K562 (cell line): ENCODE results near the gene MT1M. TPM values are rescaled to one million over a fixed set of nuclear protein-coding genes. Genes with fewer than 3 reads are reported as not detected.

Source experiments
- ATAC-seq: fragments of 200-7000 bp; cut with Tn5 transposase; 3 replicates; pipeline ENCODE4 v1.9.1; 2020; ENCODE audit warnings: moderate library complexity
- BruUV-seq: library from RNA; stranded (reverse); fragments of 400-500 nt; replicated peaks from 2 replicates; lab custom pipeline; 2021; lab: Mats Ljungman, UMichigan
- CTCF ChIA-PET: fragments of 300-600 bp; formaldehyde crosslinking; extraction: SDS; loops from one replicate; lab custom pipeline; 2021; ENCODE audit warnings: low intra/inter-chr PET ratio; lab: Yijun Ruan, JAX
- POLR2A ChIA-PET: fragments of 300-600, 350-650 bp; sonication (Branson Sonifier 250); formaldehyde crosslinking; extraction: SDS; loops from one replicate; lab custom pipeline; 2021; ENCODE audit warnings: antibody characterized with exemption, inconsistent platforms; lab: Yijun Ruan, JAX
- DNase-seq, 4 experiments: peaks; one replicate each; pipeline versions ENCODE4 v3.0.0 to v3.0.0-alpha.2; 2011 to 2018; ENCODE audit warnings: low spot score in 3 of 4, mixed read lengths in 3 of 4; ENCODE audit errors: extremely low read depth in 1 of 4
- FAIRE-seq: peaks from 2 replicates; lab custom pipeline; 2011; peaks lifted over from hg19 to GRCh38; lab: Jason Lieb, UNC
- H2AFZ ChIP-seq: 2 replicates; pipeline ENCODE4 v1.6.0; 2011; ENCODE audit warnings: low read depth, low read length, control low read depth, inconsistent platforms
- H3K27ac ChIP-seq: fragments of 200-600 bp; 3 replicates; pipeline ENCODE4 v1.8.0; 2011; ENCODE audit warnings: low read depth, mild to moderate bottlenecking, control low read depth, inconsistent platforms, low read length, moderate library complexity, mixed read lengths; ENCODE audit errors: extremely low read depth
- H3K27me3 ChIP-seq, 2 experiments: fragments of 300-600 bp in 1 of 2; 2 replicates in 1 of 2; 3 replicates in 1 of 2; pipeline versions ENCODE4 v1.6.0 to v1.8.0; 2011; ENCODE audit warnings: inconsistent platforms in 2 of 2, low read length in 2 of 2, mild to moderate bottlenecking in 1 of 2, mixed read lengths in 1 of 2, moderate library complexity in 1 of 2; ENCODE audit not compliant: control insufficient read depth in 2 of 2, insufficient read depth in 2 of 2
- H3K36me3 ChIP-seq: fragments of 300-600 bp; 3 replicates; pipeline ENCODE4 v1.8.0; 2011; ENCODE audit warnings: mild to moderate bottlenecking, low read length, inconsistent platforms; ENCODE audit not compliant: control insufficient read depth, insufficient read depth
- H3K4me1 ChIP-seq, 2 experiments: fragments of 200-600 bp in 1 of 2; replicated peaks in 1 of 2; 2 replicates in 1 of 2; 3 replicates in 1 of 2; pipeline versions ENCODE4 v1.5.1 to v1.8.0; 2011; ENCODE audit warnings: inconsistent platforms in 2 of 2, low read length in 2 of 2, mild to moderate bottlenecking in 1 of 2, mixed read lengths in 1 of 2, moderate library complexity in 1 of 2; ENCODE audit not compliant: control insufficient read depth in 2 of 2, insufficient read depth in 2 of 2
- H3K4me2 ChIP-seq: 2 replicates; pipeline ENCODE4 v1.6.1; 2011; ENCODE audit warnings: low read length, control low read depth, inconsistent platforms, mixed read lengths; ENCODE audit not compliant: insufficient read depth
- H3K4me3 ChIP-seq: fragments of 200-600 bp; sonication (generic), shearing (Covaris generic); 2 replicates; pipeline ENCODE4 v1.5.1; 2016; ENCODE audit warnings: control low read depth, inconsistent platforms
- H3K79me2 ChIP-seq: fragments of 200-600 bp; 3 replicates; pipeline ENCODE4 v1.8.0; 2011; ENCODE audit warnings: low read length, inconsistent platforms; ENCODE audit not compliant: control insufficient read depth, insufficient read depth
- H3K9ac ChIP-seq, 2 experiments: 2 replicates each; pipeline versions ENCODE4 v1.6.0 to v1.6.1; 2011; ENCODE audit warnings: low read depth in 2 of 2, low read length in 2 of 2, control low read depth in 1 of 2, inconsistent platforms in 1 of 2, mild to moderate bottlenecking in 1 of 2, mixed read lengths in 1 of 2; ENCODE audit not compliant: insufficient read depth in 1 of 2
- H3K9me1 ChIP-seq: one replicate; pipeline ENCODE4 v1.6.0; 2011; ENCODE audit warnings: inconsistent platforms, mild to moderate bottlenecking, low read length, moderate library complexity; ENCODE audit not compliant: control insufficient read depth, insufficient read depth
- H3K9me3 ChIP-seq: replicated peaks from 2 replicates; pipeline ENCODE4 v1.5.1; 2011; ENCODE audit warnings: low read depth, low read length, inconsistent platforms; ENCODE audit not compliant: control insufficient read depth, insufficient read depth
- H4K20me1 ChIP-seq: replicated peaks from 2 replicates; pipeline ENCODE4 v1.6.1; 2011; ENCODE audit warnings: low read length, inconsistent platforms, mixed read lengths; ENCODE audit not compliant: control insufficient read depth, insufficient read depth
- PCBP1 ChIP-seq: fragments of 200-400 bp; formaldehyde crosslinking; IDR thresholded peaks from 2 replicates; pipeline ENCODE4 v1.6.1; 2018; ENCODE audit warnings: mild to moderate bottlenecking, low read depth, low read length; ENCODE audit not compliant: poor library complexity, severe bottlenecking
- WGBS: fragments of 100-300 bp; shearing (Covaris generic); methylation state at CpG from one replicate; pipeline ENCODE4 v1.1.6; 2016; ENCODE audit warnings: low coverage, mixed read lengths; ENCODE audit not compliant: insufficient coverage; ENCODE audit errors: missing lambda C conversion rate; 5-methylcytosine and 5-hydroxymethylcytosine counted together
- in situ Hi-C: fragments of 300-500 bp; cut with MboI; formaldehyde crosslinking; loops from 4 replicates; pipeline ENCODE4 v1.15.0; 2018; ENCODE audit warnings: inconsistent platforms, mixed read lengths
- intact Hi-C: fragments of 100-400 bp; cut with micrococcal nuclease; formaldehyde crosslinking; loops from 2 replicates; pipeline ENCODE4 v1.14.2; 2022
- polyA plus RNA-seq, 8 experiments: library from polyadenylated mRNA; depleted of rRNA in 4 of 8; stranded (reverse) in 5 of 8; unstranded in 3 of 8; fragments of >200 nt; fragmentation: Nextera tagmentation in 2 of 8; fragmentation: Illumina TruSeq in 1 of 8; extraction: Ambion mirVana in 2 of 8; extraction: Trizol in 1 of 8; gene quantifications; 2 replicates each; pipeline versions ENCODE4 v1.2.1 to v1.2.3, GENCODE V29; 2011 to 2014; ENCODE audit warnings: inconsistent platforms in 1 of 8, missing spikeins in 1 of 8
- total RNA-seq, 7 experiments: library from RNA; depleted of rRNA in 6 of 7; stranded (reverse); fragments of >200 nt in 6 of 7; fragmentation: Illumina TruSeq in 2 of 7; extraction: Trizol in 2 of 7; gene quantifications; 2 replicates each; pipeline versions ENCODE4 v1.2.1 to v1.2.3, GENCODE V29; 2011 to 2021; ENCODE audit warnings: low replicate concordance in 1 of 7
- TF ChIP-seq, protein P1 (sequence below), 2 experiments: fragments of 450-650 bp; formaldehyde crosslinking in 1 of 2; IDR thresholded peaks; 2 replicates each; pipeline versions ENCODE4 v1.4.0 to v1.6.1; 2014 to 2020; ENCODE audit warnings: mild to moderate bottlenecking in 2 of 2, borderline replicate concordance in 1 of 2, low read depth in 1 of 2

Gene MT1M
- total and polyA plus RNA-seq, 9 of the 15 experiments (the other 6 are each of a cell fraction or from before 2014, with no cell fraction given), result not detected

- DNase-seq, result no peak
- no peak within 1 kb of the TSS for H3K9ac ChIP-seq
- H3K36me3 ChIP-seq, result no peaks in the 10 kb centered on the region
- no peak for FAIRE-seq
- TF ChIP-seq, protein P1, sequence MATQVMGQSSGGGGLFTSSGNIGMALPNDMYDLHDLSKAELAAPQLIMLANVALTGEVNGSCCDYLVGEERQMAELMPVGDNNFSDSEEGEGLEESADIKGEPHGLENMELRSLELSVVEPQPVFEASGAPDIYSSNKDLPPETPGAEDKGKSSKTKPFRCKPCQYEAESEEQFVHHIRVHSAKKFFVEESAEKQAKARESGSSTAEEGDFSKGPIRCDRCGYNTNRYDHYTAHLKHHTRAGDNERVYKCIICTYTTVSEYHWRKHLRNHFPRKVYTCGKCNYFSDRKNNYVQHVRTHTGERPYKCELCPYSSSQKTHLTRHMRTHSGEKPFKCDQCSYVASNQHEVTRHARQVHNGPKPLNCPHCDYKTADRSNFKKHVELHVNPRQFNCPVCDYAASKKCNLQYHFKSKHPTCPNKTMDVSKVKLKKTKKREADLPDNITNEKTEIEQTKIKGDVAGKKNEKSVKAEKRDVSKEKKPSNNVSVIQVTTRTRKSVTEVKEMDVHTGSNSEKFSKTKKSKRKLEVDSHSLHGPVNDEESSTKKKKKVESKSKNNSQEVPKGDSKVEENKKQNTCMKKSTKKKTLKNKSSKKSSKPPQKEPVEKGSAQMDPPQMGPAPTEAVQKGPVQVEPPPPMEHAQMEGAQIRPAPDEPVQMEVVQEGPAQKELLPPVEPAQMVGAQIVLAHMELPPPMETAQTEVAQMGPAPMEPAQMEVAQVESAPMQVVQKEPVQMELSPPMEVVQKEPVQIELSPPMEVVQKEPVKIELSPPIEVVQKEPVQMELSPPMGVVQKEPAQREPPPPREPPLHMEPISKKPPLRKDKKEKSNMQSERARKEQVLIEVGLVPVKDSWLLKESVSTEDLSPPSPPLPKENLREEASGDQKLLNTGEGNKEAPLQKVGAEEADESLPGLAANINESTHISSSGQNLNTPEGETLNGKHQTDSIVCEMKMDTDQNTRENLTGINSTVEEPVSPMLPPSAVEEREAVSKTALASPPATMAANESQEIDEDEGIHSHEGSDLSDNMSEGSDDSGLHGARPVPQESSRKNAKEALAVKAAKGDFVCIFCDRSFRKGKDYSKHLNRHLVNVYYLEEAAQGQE (IDR thresholded peaks at IDR 0.05; ENCODE audit: borderline replicate concordance), result no peak
- TF ChIP-seq, protein P1 (CRISPR knock-in tag; IDR thresholded peaks at IDR 0.05; ENCODE audit: low read depth), result no peak
- no peak for TF ChIP-seq PCBP1
- peaks cover 0 to 7% of the 10 kb centered on the region in 2 experiments; a peak in 2 of 5 replicates for H3K4me1 ChIP-seq
- no peak within 1 kb of the TSS for H3K4me2 ChIP-seq
- no peaks in the 10 kb centered on the region for H3K9me1 ChIP-seq
- no peaks in the 10 kb centered on the region for H3K9me3 ChIP-seq
- H3K27me3 ChIP-seq, result peaks cover 16 to 36% of the 10 kb centered on the region in 2 experiments; a peak in 4 of 5 replicates
- BruUV-seq, result no TSS peak
- intact Hi-C loops (no loop called here), in situ Hi-C loops (no loop called here)
- ChIA-PET POLR2A (interaction anchor here (1.0 kb wide), 1 partner anchor 13 kb away, joined by 4 read pairs; no protein-coding TSS in a partner anchor), CTCF (no interaction called here)
- H3K27ac ChIP-seq, result no peak within 1 kb of the TSS
- no peaks in the 10 kb centered on the region for H3K79me2 ChIP-seq
- H3K4me3 ChIP-seq, result no peak within 1 kb of the TSS
- ATAC-seq, result peak; percentile 56; the same call in 2 of the 3 replicates
- H2AFZ ChIP-seq, result no peak within 1 kb of the TSS
- 23% methylated on average over 42 of the region's 62 CpGs for WGBS
- no peaks in the 10 kb centered on the region for H4K20me1 ChIP-seq
These were observed 7.1 kb upstream of the MT1M start, which contains the start of gene MT1E for GRCh38 chr16:56625140-56625942. MT1E (plus strand) TSS chr16:56625781; CDS start chr16:56625852, 71 bp downstream.
